HG02759 (cell line): Measurements from ENCODE around the gene ANTKMT.
A peak's percentile ranks its signal among the peaks of the same experiment; 100 is the strongest.
"Not testable (repeated sequence)": the region's sequence is repeated elsewhere in the genome, so short reads cannot be mapped to it uniquely, and the experiment has no call there.

ENCODE experiments used
- ATAC-seq: cut with Tn5 transposase; IDR thresholded peaks from one replicate; pipeline ENCODE4 v1.9.1; 2021; ENCODE audit warnings: mild to moderate bottlenecking, moderate library complexity; ENCODE audit not compliant: unreplicated experiment

Gene ANTKMT

DNA sequence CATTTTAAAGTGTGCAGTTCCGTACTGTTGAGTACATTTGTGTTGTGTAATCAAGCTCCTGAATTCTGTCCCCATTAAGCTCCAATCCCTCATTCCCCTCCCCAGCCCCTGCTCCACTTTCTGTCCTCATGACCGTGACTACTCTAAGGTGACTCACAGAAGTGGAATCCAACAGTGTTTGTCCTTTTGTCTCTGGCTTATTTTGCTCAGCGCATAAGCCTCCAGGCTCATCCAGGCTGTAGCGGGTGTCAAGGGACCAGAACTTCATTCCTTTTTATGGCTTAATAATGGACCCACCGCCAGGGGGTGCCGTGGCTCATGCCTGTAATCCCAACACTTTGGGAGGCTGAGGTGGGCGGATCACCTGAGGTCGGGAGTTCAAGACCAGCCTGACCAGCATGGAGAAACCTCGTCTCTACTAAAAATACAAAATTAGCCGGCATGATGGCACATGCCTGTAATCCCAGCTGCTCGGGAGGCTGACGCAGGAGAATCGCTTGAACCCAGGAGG, 8.2 kb upstream of the ANTKMT start:
- ATAC-seq: not testable (repeated sequence)

DNA sequence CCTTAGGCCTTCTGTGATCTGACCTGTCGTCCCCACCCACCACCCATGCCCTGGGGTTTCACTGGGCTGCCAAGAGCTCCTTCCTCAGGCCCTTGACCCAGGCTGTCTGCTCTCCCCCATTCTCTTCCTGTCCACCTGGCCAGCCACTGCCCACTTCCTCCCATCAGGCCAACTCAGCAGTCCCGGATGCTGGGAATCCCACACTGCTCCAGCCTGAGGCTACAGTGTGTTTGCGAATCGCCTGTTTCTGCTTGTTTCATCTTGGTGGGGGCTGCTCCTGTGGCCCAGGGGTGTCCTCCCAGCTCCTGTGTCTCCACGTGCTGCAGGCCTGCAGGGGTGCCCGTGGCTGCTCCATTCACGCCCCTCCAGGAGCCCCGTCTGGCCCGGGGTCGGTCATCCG, 6.9 kb upstream of the ANTKMT start:
- no peak for ATAC-seq

DNA sequence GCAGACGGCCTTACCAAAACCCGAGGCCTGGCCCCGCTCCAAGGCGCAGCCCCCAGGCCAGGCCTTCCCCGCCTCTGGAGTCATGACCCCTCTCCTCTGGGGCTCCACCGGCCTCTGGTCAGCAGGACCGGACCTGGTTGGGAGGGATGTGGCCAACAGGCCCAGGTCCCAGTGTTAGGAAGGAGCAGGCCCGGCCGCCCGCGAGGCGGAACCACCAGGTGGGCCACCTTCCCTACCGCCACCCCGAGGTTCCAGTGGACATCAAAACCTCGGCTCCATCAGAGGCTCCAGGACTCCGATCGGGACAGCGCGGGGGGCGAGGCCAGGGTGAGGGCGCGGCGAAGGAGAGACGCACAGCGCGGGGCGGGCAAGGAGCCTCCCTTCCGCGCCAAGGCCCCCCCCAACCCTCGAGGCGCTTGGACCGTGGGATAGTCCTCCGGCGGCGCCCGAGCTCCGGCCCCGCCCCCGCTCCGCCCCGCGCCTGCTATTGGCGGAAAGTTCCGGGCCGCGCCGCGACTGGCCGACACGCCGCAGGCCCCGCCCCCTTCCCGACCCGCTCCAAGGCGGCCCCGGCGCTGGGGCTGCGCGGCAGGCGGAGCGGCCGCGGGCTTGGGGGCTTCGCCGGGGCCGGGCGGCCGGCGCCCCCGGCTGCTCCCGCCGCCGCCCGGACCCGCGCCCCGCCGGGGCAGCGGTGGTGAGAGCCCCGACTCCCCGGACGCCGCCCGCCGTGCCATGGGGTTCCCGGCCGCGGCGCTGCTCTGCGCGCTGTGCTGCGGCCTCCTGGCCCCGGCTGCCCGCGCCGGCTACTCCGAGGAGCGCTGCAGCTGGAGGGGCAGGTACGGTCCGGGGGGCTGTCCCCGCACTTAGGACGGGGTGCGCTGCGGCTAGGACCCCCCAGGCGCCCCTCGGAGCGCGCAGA, 6.1 kb upstream of the ANTKMT start, which contains the start of gene METRN:
TSS of gene METRN (plus strand) at position 561 of the 919 bp plus-strand sequence. CDS start at position 733, 172 bp downstream.
- ATAC-seq: peak; percentile 84

DNA sequence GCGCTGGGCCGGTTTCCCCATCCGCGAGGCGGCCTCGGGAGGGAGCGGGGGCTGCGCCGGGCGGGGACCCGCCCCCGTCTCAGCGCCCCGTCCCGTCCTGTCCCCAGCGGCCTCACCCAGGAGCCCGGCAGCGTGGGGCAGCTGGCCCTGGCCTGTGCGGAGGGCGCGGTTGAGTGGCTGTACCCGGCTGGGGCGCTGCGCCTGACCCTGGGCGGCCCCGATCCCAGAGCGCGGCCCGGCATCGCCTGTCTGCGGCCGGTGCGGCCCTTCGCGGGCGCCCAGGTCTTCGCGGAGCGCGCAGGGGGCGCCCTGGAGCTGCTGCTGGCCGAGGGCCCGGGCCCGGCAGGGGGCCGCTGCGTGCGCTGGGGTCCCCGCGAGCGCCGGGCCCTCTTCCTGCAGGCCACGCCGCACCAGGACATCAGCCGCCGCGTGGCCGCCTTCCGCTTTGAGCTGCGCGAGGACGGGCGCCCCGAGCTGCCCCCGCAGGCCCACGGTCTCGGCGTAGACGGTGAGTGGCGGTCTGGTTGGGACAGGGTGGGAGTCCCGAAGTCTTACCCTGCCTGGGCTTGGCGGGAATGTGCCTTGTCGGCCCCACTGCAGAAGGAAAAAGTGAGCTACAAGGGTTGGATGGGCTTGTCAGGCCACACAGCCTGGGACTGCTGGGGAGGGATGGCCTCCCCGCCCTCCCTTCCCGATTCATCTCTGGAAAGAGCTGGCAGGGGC, 5.3 kb upstream of the ANTKMT start:
- ATAC-seq: peak; percentile 12

DNA sequence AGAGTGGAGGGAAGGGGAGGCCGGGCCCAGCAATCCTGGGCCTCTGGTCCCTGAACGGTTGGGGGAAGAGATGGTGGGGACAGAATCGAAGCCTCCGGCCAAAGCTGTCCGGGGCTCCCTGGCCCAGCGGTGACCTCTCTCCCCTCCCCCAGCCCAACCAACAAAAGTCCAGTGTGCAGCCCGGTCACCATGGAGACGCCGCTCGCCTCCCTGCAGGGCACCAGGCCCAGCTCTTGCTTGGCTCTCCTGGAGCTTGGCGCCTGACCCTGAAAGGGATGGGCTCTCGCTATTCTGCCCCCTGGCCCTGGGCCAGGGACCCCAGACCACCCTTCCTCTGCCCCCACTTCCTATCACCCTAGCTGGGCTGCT, 4.8 kb upstream of the ANTKMT start:
- ATAC-seq: no peak

DNA sequence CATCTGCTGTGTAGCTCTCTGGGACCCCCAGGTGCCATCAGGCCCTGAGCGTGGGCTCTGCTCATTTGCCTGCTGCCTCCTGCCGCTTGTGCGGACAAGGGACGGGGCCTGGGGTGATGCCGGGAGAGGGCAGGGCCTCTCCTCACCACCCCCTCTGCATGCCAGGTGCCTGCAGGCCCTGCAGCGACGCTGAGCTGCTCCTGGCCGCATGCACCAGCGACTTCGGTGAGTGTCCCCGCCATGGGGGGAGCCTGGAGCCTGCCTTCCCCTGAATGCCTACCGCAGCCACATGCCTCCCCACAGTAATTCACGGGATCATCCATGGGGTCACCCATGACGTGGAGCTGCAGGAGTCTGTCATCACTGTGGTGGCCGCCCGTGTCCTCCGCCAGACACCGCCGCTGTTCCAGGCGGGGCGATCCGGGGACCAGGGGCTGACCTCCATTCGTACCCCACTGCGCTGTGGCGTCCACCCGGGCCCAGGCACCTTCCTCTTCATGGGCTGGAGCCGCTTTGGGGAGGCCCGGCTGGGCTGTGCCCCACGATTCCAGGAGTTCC, 4.1 kb upstream of the ANTKMT start:
- ATAC-seq: no peak

DNA sequence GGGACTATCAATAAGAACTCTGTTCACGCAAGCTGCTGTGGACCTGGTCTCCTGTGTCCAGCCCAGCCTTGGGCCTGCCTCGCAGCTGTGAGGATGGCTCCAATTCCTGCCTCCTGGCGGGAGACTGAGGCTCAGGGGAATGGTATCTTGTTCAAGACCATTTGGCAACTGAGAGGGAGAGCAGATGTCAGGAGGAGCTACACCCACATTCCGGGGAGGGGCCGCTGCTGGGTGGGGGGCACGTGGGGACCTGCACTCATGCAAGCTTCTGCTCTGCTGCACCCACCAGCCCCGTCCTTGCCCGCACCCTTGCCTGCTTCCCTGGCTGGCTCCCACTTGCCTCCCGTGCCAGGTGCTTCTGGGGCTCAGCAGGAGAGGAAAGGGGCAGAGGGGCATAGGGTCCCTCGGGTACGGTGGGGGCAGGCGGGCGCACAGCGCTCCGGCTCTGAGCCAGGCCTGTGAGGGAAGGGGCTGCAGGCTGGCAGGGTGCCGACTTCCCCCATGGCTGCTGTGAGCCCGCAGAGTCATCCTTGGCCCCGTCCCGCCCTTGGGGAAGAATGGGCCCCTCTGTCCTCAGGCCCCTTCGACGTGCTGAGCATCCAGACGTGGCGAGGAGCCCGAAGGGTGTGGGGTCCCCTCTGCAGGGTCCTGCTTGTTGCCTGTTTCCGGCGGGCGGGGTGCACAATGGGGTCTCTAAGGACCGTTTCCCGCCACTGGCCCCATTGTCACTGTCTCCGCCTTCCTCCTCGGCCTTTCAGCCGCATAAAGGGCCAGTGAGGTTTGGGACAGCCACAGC, 3.3 kb upstream of the ANTKMT start:
- ATAC-seq: no peak

DNA sequence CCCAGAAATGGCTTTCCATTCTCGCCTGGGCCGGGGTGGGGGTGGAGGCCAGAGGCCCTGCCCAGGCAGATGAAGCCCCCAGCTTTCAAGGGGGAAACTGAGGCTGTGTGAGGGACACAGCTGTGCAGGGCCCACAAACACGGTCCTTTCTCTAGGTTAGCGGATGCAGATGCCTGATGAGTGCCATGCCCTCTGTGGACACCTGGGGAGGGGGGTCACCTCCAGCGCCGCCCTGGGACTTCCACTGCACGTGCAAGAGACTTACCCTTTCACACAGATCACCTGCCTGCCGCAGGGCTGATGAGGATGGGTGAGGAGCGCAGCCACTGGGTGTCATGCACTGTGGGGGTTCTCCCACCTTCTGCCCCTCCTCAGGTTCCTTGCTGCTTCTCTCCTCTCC, 2.6 kb upstream of the ANTKMT start:
- ATAC-seq: no peak

DNA sequence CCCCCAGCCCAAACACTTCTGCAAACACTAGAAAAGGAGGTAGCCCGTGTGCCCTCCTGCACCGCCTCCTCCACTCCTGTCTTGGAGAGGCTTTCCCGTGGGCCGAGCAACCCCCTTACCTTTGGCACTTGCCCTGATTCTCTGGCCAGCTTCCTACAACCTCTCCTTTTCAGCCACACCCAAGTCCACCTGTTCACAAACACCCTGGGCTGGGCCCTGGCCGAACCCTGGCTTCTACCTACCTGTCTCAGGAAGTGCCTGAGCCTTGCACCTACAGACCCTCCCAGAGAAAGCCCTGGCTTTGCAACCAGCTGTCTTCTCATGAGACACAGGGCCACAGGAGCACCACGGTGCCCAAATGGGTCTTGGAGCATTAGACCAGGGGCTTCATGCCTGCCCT, 2.0 kb upstream of the ANTKMT start:
- no peak for ATAC-seq

DNA sequence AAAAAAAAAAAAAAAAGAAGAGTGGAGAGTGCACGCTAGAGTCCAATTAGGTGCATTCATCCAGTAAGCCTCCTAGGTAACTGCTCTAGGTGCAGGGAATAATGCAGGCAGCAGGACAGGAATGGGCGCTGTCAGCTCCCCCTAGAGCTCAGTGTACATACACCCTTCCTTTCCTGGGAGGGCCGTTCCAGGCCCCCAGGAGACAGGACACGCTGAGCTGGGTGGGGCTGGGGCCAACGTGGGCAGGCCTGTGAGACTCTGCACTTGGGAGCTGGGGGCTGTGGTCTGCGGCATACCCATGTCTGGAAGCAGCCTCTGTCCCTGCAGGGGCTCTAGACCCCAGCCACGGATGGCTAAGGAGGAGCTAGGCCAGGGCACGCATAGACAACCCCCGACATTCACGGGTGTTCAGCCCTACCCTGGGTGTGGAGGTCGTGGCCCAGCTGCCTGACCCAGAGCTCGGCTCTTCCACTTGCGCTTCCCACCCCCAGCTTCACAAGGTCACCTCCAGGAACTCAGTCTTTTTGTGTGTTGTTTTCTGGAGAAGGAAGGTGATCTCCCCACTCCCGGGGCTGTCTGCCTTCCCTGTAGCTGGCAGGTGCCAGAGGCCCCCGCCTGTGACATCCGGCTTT, 1.0 kb upstream of the ANTKMT start:
- no peak for ATAC-seq

DNA sequence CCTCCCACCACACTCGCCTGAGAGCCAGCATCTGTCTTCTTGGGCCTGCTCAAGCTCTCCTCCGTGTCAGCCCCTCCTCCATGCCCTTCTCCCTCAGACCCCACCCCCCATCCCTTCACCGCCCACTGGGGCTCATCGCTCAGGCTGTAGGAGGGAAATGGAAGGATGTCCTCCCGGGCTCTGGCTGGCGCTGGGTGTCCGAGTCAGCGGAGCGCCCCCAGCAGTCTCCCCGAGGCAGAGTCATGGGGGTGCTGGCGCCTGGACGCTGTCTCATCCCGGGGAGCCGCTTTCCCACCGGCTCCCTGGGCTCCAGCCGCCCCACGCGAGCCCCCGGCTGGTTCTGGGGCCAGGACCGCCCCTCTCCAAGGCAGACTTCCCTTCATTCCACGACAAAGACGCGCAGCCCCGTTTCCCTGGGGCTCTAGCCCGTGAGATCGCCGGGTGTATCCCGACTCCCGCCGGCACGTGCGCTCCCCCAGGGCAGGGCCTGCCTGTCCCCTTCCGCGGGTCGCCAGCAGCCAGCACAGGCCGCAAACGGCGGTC, 428 bp upstream of the ANTKMT start:
- ATAC-seq: peak; percentile 19

DNA sequence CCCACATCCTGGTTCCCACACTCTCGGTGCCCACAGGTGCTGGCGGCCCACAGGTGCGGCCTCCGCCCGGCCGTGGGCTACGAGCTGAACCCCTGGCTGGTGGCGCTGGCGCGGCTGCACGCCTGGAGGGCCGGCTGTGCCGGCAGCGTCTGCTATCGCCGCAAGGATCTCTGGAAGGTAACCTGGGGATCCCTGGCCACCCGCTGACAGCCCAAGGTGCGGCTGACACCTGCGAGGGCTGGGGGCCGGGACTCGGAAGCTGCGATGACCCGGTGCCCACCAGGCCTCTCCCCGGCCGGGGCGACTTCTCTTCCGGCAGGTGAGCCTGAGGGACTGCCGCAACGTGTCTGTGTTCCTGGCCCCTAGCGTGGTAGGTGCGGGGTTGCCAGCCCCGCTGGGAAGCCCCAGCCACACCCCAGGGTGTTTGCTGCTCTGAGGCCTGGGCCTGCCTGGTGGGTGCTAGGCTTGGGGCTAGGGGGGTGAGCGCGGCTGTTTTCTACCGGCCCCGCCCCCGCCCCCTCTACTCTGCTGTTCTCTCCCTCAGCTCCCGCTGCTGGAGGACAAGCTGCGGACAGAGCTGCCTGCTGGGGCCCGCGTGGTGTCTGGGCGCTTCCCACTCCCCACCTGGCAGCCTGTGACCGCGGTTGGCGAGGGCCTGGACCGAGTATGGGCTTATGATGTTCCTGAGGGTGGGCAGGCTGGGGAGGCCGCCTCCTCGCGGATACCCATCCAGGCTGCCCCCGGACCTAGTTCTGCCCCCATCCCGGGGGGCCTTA, 1.0 kb downstream of the ANTKMT start:
- ATAC-seq: no peak

DNA sequence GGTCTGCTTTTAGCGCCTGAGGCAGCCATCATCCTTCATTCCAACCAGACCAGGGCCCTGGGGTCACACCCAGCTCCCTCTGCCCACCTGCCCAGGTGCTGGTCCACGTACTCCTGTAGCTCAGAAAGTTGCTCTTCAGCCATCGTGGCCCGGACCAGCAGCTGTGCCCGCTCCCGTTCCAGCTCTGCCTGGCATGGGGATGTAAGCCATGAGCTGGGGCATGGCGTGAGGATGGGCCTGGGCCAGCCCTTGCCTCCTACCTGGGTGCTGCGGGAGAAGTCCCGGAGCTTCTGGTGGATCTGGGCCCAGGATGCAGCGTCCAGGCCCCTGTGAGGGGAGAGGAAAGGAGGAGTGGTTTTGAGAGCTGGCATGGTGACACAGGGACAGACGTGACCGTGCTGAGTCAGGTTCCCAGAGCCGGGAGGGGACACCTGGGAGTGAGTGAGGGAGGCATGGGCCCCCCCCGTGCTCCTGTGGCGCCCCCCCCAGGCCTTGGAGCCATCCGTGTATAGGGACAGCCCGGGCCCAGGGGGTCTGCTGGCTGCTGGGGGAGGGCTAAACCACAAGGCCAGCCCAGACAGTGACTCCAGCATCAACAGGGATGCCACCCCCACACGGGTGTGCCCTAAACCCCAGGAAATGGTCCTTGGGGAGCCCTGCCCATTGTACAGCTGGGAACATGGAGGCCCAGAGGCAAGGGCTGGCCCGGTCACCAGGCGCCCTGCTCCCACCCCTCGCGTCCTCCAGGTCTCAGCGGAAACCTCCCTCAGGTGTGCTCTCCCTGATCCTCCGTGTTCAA, 2.1 kb downstream of the ANTKMT start:
- ATAC-seq: no peak

DNA sequence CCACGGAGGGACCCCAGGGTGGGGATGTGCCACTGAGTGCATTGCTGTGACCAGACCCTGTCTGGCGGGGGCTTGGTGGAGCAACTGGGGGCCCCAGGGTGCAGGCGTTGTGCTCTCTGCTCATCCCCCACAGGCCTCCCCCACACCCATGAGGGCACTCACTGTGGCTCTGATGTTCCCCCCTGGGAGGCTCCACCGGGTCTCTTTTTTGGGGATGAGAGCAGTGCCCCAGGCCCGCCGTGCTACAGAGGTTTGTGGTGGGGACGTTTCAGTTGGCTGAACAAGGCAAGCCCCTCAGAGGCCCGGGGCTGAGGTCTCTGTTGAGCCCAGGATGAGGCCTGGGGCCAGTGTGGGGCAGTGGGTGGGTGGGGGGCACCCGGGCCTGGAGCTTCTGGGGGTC, 2.7 kb downstream of the ANTKMT start:
- ATAC-seq: no peak

DNA sequence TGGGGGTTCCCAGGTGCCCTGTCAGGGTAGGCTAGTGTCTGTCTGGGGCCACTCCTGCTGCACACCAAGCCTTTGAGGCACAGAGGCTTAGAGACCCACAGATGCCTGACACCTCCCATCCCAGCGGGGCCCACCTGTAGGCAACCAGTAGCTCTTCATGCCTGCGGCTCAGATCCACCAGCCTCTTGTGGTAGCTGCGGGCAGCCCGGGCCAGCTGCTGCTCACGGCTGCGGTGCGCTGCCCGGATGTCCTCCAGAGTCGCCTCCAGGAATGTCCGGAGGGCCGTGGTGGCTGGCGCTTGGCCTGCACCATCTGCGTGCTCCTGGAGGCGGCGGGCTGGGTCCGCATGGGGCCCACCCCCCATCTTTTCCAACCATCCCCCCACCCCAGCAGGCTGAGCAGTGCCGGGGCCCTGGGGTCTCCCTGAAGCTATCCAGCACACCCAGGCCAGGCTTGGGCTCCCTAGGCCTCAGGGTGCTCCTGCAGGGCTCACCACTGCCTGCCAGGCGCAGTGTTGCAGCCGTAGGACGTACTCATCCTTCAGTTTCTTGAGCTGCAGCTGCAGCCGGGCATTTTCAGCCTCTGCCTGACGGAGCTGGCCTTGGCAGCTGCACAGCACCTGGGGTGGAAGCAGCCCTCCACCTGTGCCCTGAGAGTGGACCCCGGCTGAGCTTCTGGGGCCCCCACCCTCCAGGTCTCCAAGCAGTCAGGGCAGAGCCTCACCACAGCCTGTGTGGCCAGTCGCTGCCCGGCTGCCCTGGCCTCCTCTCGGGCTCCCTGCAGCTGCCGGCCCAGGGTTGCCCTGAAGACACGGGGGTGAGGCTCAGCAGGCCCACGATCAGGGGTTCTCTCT, 3.5 kb downstream of the ANTKMT start:
- ATAC-seq: no peak

DNA sequence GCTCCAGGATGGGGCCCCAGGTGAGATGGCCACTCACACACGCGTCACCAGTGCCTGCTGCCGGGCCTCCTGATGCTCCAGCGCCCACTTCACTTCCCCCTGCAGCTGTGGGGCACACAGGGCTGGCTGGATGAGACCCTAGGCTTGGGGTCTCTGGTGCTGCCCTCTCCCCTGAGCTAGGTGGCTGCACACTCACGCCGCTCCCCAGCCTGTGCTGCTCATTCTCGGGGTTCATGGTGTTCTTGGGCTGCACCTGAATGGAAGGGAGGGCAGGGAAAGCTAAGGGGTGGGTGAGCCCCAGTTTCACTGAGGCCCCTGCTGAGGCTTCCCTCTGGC, 4.1 kb downstream of the ANTKMT start:
- no peak for ATAC-seq

DNA sequence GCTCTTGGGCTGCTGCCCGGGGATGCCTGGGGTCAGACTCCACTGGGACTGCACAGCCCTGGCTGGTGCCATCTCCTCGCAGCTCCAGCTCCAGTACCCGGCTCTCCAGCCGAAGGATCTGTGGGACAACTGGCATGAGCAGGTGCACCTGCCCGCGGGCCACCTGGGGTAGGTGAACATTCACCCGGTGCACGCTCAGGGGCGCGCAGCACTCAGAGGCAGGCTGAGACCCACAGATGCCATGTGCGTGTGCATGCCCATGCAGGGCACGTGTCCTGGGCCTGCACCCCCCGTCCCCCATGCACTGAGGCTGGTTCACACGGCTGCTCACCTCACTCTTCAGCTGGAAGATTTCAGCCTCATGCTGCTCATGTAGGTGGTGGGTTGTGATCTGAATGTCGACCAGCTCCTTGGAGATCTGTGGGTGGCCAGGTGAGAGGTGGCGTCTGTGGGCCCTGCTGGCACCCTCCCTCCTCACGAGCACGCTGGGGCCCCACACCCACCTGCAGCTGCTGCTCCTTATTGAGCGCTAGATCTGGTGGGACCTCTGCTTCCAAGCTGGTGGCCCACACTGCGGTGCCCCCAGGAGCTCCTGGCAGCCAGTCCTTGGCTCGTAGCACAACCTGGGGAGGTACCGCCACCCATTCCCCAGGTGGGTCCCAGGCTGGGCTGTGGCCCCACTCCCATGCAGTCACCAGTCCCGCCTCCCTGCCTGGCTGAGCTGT, 4.7 kb downstream of the ANTKMT start:
- no peak for ATAC-seq
